IMR-90 (cell line): ENCODE results near the gene OPTN. TPM values are rescaled to one million over a fixed set of nuclear protein-coding genes. Genes with fewer than 3 reads are reported as not detected.

ENCODE experiments used
- ATAC-seq: fragments of 200-7000 bp; cut with Tn5 transposase; 2 replicates; pipeline ENCODE4 v1.9.1; 2020; ENCODE audit warnings: low read depth, mild to moderate bottlenecking, moderate library complexity
- BruUV-seq: library from RNA; stranded (reverse); fragments of 400-500 nt; replicated peaks from 2 replicates; lab custom pipeline; 2021; lab: Mats Ljungman, UMichigan
- CTCF ChIA-PET: fragments of 300-600 bp; formaldehyde crosslinking; extraction: SDS; loops from one replicate; lab custom pipeline; 2021; ENCODE audit warnings: antibody characterized with exemption; lab: Yijun Ruan, JAX
- POLR2A ChIA-PET: fragments of 300-600 bp; sonication (Branson Sonifier 250); formaldehyde crosslinking; loops from one replicate; lab custom pipeline; 2022; ENCODE audit warnings: antibody characterized with exemption; ENCODE audit not compliant: unreplicated experiment; lab: Charles Lee
- DNase-seq: peaks from one replicate; pipeline ENCODE4 v3.0.0; 2013
- H2AFZ ChIP-seq: replicated peaks from 2 replicates; pipeline ENCODE3; 2013; ENCODE audit warnings: low read length, mild to moderate bottlenecking; ENCODE audit not compliant: poor library complexity
- H2AK5ac ChIP-seq: 2 replicates; pipeline ENCODE4 v1.6.1; 2013; ENCODE audit warnings: low read depth, low read length, inconsistent platforms
- H2AK9ac ChIP-seq: replicated peaks from 2 replicates; pipeline ENCODE3; 2013; ENCODE audit warnings: mild to moderate bottlenecking, low read depth, low read length, moderate library complexity; ENCODE audit not compliant: poor library complexity
- H2BK120ac ChIP-seq: 2 replicates; pipeline ENCODE4 v1.6.1; 2013; ENCODE audit warnings: low read depth, low read length, inconsistent platforms
- H2BK15ac ChIP-seq: 3 replicates; pipeline ENCODE4 v1.6.1; 2013; ENCODE audit warnings: low read depth, low read length, inconsistent platforms
- H2BK20ac ChIP-seq: 2 replicates; pipeline ENCODE4 v1.6.1; 2013; ENCODE audit warnings: low read depth, mild to moderate bottlenecking, inconsistent platforms, low read length, moderate library complexity
- H2BK5ac ChIP-seq: 2 replicates; pipeline ENCODE4 v1.6.1; 2013; ENCODE audit warnings: mild to moderate bottlenecking, low read depth, low read length, inconsistent platforms; ENCODE audit not compliant: poor library complexity, severe bottlenecking
- H3K14ac ChIP-seq: replicated peaks from 2 replicates; pipeline ENCODE4 v1.6.1; 2013; ENCODE audit warnings: low read depth, low read length, inconsistent platforms
- H3K18ac ChIP-seq: 2 replicates; pipeline ENCODE4 v1.6.1; 2013; ENCODE audit warnings: low read depth, low read length, control low read depth
- H3K23ac ChIP-seq: 2 replicates; pipeline ENCODE4 v1.6.1; 2013; ENCODE audit warnings: low read depth, low read length, inconsistent platforms
- H3K27ac ChIP-seq: 2 replicates; pipeline ENCODE4 v1.5.1; 2013; ENCODE audit warnings: mild to moderate bottlenecking, control low read depth, low read length; ENCODE audit not compliant: insufficient read depth
- H3K27me3 ChIP-seq: 2 replicates; pipeline ENCODE4 v1.6.1; 2013; ENCODE audit warnings: low read length; ENCODE audit not compliant: control insufficient read depth, insufficient read depth
- H3K36me3 ChIP-seq: 2 replicates; pipeline ENCODE4 v1.6.1; 2013; ENCODE audit warnings: low read length, mixed read lengths; ENCODE audit not compliant: control insufficient read depth, insufficient read depth
- H3K4ac ChIP-seq: 2 replicates; pipeline ENCODE4 v1.6.1; 2013; ENCODE audit warnings: low read depth, low read length, inconsistent platforms
- H3K4me1 ChIP-seq: 2 replicates; pipeline ENCODE4 v1.6.1; 2013; ENCODE audit warnings: low read length, mixed read lengths; ENCODE audit not compliant: control insufficient read depth, insufficient read depth
- H3K4me2 ChIP-seq: 2 replicates; pipeline ENCODE4 v1.6.1; 2013; ENCODE audit warnings: low read depth, mild to moderate bottlenecking, control low read depth, low read length, moderate library complexity
- H3K4me3 ChIP-seq: 2 replicates; pipeline ENCODE4 v1.5.1; 2013; ENCODE audit warnings: low read depth, mild to moderate bottlenecking, control low read depth, low read length, moderate library complexity; ENCODE audit not compliant: insufficient read depth
- H3K56ac ChIP-seq: 2 replicates; pipeline ENCODE4 v1.6.1; 2013; ENCODE audit warnings: low read length, inconsistent platforms; ENCODE audit not compliant: insufficient read depth; ENCODE audit errors: extremely low read depth
- H3K79me1 ChIP-seq, 2 experiments: 2 replicates each; pipeline ENCODE4 v1.6.1; 2013; ENCODE audit warnings: low read length in 2 of 2, inconsistent platforms in 1 of 2, low read depth in 1 of 2
- H3K9ac ChIP-seq: 2 replicates; pipeline ENCODE4 v1.6.1; 2013; ENCODE audit warnings: low read depth, low read length, control low read depth
- H3K9me1 ChIP-seq: 2 replicates; pipeline ENCODE4 v1.6.1; 2013; ENCODE audit warnings: low read length, inconsistent platforms; ENCODE audit not compliant: insufficient read depth
- H3K9me3 ChIP-seq: 2 replicates; pipeline ENCODE4 v1.6.1; 2013; ENCODE audit warnings: low read length; ENCODE audit not compliant: control insufficient read depth, insufficient read depth
- H4K20me1 ChIP-seq: 2 replicates; pipeline ENCODE4 v1.6.1; 2013; ENCODE audit warnings: low read length, inconsistent platforms; ENCODE audit not compliant: insufficient read depth
- H4K5ac ChIP-seq: 2 replicates; pipeline ENCODE4 v1.6.1; 2013; ENCODE audit warnings: mild to moderate bottlenecking, low read depth, low read length, control low read depth
- H4K8ac ChIP-seq, 2 experiments: 2 replicates each; pipeline ENCODE4 v1.6.1; 2013; ENCODE audit warnings: low read depth in 2 of 2, low read length in 2 of 2, control low read depth in 1 of 2, inconsistent platforms in 1 of 2
- H4K91ac ChIP-seq: 2 replicates; pipeline ENCODE4 v1.6.1; 2013; ENCODE audit warnings: low read depth, low read length, inconsistent platforms; ENCODE audit not compliant: insufficient read depth
- BHLHE40 ChIP-seq: fragments of 150-350 bp; IDR thresholded peaks from 2 replicates; pipeline ENCODE4 v1.6.1; 2016; ENCODE audit warnings: mild to moderate bottlenecking, low read depth, low read length
- CEBPB ChIP-seq: IDR thresholded peaks from 2 replicates; pipeline ENCODE4 v1.6.1; 2012; ENCODE audit warnings: low read depth, low read length, improper control_type of control experiment
- CHD1 ChIP-seq: IDR thresholded peaks from 2 replicates; pipeline ENCODE4 v1.6.1; 2012; ENCODE audit warnings: low read depth, low read length, improper control_type of control experiment
- CTCF ChIP-seq: conservative IDR thresholded peaks from 2 replicates; pipeline ENCODE4 v1.5.1; 2012; ENCODE audit warnings: mild to moderate bottlenecking, low read depth, low read length, improper control_type of control experiment
- ELK1 ChIP-seq: fragments of 150-350 bp; IDR thresholded peaks from 2 replicates; pipeline ENCODE4 v1.6.1; 2016; ENCODE audit warnings: low read depth, mild to moderate bottlenecking, low read length, moderate library complexity, borderline replicate concordance
- FOS ChIP-seq: fragments of 150-350 bp; IDR thresholded peaks from 2 replicates; pipeline ENCODE4 v1.6.1; 2016; ENCODE audit warnings: low read depth, low read length
- MAFK ChIP-seq: IDR thresholded peaks from 2 replicates; pipeline ENCODE4 v1.6.1; 2012; ENCODE audit warnings: low read depth, low read length, improper control_type of control experiment
- MAZ ChIP-seq: IDR thresholded peaks from 2 replicates; pipeline ENCODE4 v1.6.1; 2012; ENCODE audit warnings: low read depth, mild to moderate bottlenecking, low read length, improper control_type of control experiment, moderate library complexity, borderline replicate concordance
- MXI1 ChIP-seq: IDR thresholded peaks from 2 replicates; pipeline ENCODE4 v1.6.1; 2012; ENCODE audit warnings: low read depth, mild to moderate bottlenecking, low read length, moderate library complexity, borderline replicate concordance
- NFE2L2 ChIP-seq: fragments of 150-350 bp; IDR thresholded peaks from 2 replicates; pipeline ENCODE4 v1.6.1; 2016; ENCODE audit warnings: low read depth, mild to moderate bottlenecking, low read length
- POLR2A ChIP-seq: IDR thresholded peaks from 2 replicates; pipeline ENCODE4 v1.6.1; 2012; ENCODE audit warnings: mild to moderate bottlenecking, low read depth, low read length
- RAD21 ChIP-seq: IDR thresholded peaks from 2 replicates; pipeline ENCODE4 v1.6.1; 2012; ENCODE audit warnings: low read length, improper control_type of control experiment
- RCOR1 ChIP-seq: IDR thresholded peaks from 2 replicates; pipeline ENCODE4 v1.6.1; 2012; ENCODE audit warnings: mild to moderate bottlenecking, low read length, improper control_type of control experiment; ENCODE audit not compliant: insufficient replicate concordance
- RFX5 ChIP-seq: IDR thresholded peaks from 2 replicates; pipeline ENCODE4 v1.8.0; 2012; ENCODE audit warnings: low read depth, mild to moderate bottlenecking, low read length, moderate library complexity
- SMC3 ChIP-seq: fragments of 150-350 bp; IDR thresholded peaks from 2 replicates; pipeline ENCODE4 v1.6.1; 2016; ENCODE audit warnings: low read depth, mild to moderate bottlenecking, antibody characterized with exemption, low read length, moderate library complexity
- USF2 ChIP-seq: fragments of 150-350 bp; IDR thresholded peaks from 2 replicates; pipeline ENCODE4 v1.6.1; 2017; ENCODE audit warnings: mild to moderate bottlenecking, antibody characterized with exemption, low read length, low read depth
- WGBS, 2 experiments: methylation state at CpG; one replicate each; pipeline versions ENCODE4 v1.1.5 to v1.1.7; 2013; ENCODE audit warnings: missing lambda C conversion rate in 2 of 2; ENCODE audit not compliant: insufficient read length in 1 of 2; ENCODE audit errors: extremely low coverage in 2 of 2; 5-methylcytosine and 5-hydroxymethylcytosine counted together
- dilution Hi-C: fragments of 300-500 bp; cut with HindIII; formaldehyde crosslinking; loops from one replicate; pipeline ENCODE4 v1.14.3; 2018; ENCODE audit warnings: low sequenced_read_pairs; ENCODE audit not compliant: unreplicated experiment
- in situ Hi-C: fragments of 300-500 bp; cut with MboI; formaldehyde crosslinking; loops from 3 replicates; pipeline ENCODE4 v1.14.3; 2019; ENCODE audit warnings: low sequenced_read_pairs, inconsistent platforms, mixed read lengths
- intact Hi-C: fragments of 100-400 bp; cut with micrococcal nuclease; formaldehyde crosslinking; loops from 2 replicates; pipeline ENCODE4 v1.10.0; 2022
- polyA plus RNA-seq, 3 experiments: library from polyadenylated mRNA; depleted of rRNA; stranded (reverse); fragments of >200 nt; gene quantifications; 2 replicates each; pipeline ENCODE4 v1.2.3, GENCODE V29; 2012; ENCODE audit warnings: low replicate concordance in 1 of 3
- total RNA-seq: library from RNA; depleted of rRNA; stranded (reverse); fragments of >200 nt; gene quantifications from 2 replicates; pipeline ENCODE4 v1.2.3, GENCODE V29; 2012

Gene OPTN
- total and polyA plus RNA-seq, 2 of the 4 experiments (the other 2 are of a cell fraction): 34.8 to 41.4 TPM

- Histone ChIP-seq H3K4me1 (peaks cover 8% of the 10 kb centered on the region), H3K27ac (no peak overlapping the region), H4K8ac (no peak overlapping the region), H3K36me3 (no peaks in the 10 kb centered on the region), H2BK20ac (no peak overlapping the region), H2AK5ac (no peak overlapping the region), H3K18ac (no peak overlapping the region), H3K9me1 (peaks cover 9% of the 10 kb centered on the region; the same call in 1 of the 2 replicates), H2AFZ (no peak overlapping the region), H3K79me1 (no peaks in the 10 kb centered on the region), H4K5ac (no peak overlapping the region), H2BK5ac (no peak overlapping the region), H4K91ac (no peak overlapping the region), H2BK120ac (no peak overlapping the region), H3K9ac (no peak overlapping the region), H3K4me2 (no peak overlapping the region), H4K20me1 (peaks cover 3% of the 10 kb centered on the region; the same call in 1 of the 2 replicates), H2BK15ac (no peak overlapping the region), H3K9me3 (peaks cover 2% of the 10 kb centered on the region; the same call in 1 of the 2 replicates), H3K4ac (no peak overlapping the region), H3K4me3 (no peak overlapping the region), H3K56ac (no peak overlapping the region), H3K27me3 (no peaks in the 10 kb centered on the region), H2AK9ac (no peak overlapping the region), H3K14ac (no peak overlapping the region), H3K23ac (no peak overlapping the region)
- TF ChIP-seq NFE2L2 (no peak), MAFK (no peak), MAZ (no peak), RCOR1 (no peak), POLR2A (no peak), BHLHE40 (no peak), CEBPB (no peak), ELK1 (no peak), SMC3 (no peak), USF2 (no peak), MXI1 (no peak), RAD21 (no peak), CHD1 (no peak), RFX5 (no peak), FOS (no peak), CTCF (no peak)
- in situ Hi-C loops (no loop called here), intact Hi-C loops (no loop called here), dilution Hi-C loops (no loop called here)
- CTCF ChIA-PET: no interaction called here
- no TSS peak for BruUV-seq
- ATAC-seq (no peak), DNase-seq (no peak)
- no CpG with 5 or more reads among the region's 3 CpGs for WGBS, 2 experiments
- POLR2A ChIA-PET: no interaction called here
Observed at GRCh38 chr10:13091801-13092200, 8.2 kb upstream of the OPTN start.
